HEK293T (cell line): ENCODE data around the gene MAGI2.

Experiments
- CTCF ChIA-PET: fragments of 350-600 bp; formaldehyde crosslinking; extraction: SDS; loops from one replicate; lab custom pipeline; 2021; ENCODE audit warnings: antibody characterized with exemption, inconsistent platforms; lab: Yijun Ruan, JAX
- POLR2A ChIA-PET: fragments of 350-600 bp; formaldehyde crosslinking; extraction: SDS; loops from one replicate; lab custom pipeline; 2020; ENCODE audit warnings: antibody characterized with exemption, inconsistent platforms; lab: Yijun Ruan, JAX
- DNase-seq: peaks from one replicate; pipeline ENCODE4 v3.0.0; 2012; ENCODE audit warnings: mixed read lengths; ENCODE audit errors: extremely low spot score
- ARNT ChIP-seq: fragments of 450-650 bp; IDR thresholded peaks from 2 replicates; pipeline ENCODE4 v1.6.1; 2017; ENCODE audit warnings: mild to moderate bottlenecking
- BHLHE40 ChIP-seq: fragments of 450-650 bp; IDR thresholded peaks from 2 replicates; pipeline ENCODE4 v1.6.1; 2016; ENCODE audit warnings: mild to moderate bottlenecking, moderate library complexity, borderline replicate concordance
- CTBP1 ChIP-seq: fragments of 450-650 bp; IDR thresholded peaks from 2 replicates; pipeline ENCODE4 v1.6.1; 2016; ENCODE audit warnings: borderline replicate concordance
- ELF4 ChIP-seq: fragments of 450-650 bp; IDR thresholded peaks from 2 replicates; pipeline ENCODE4 v1.6.1; 2017; ENCODE audit warnings: antibody characterized with exemption
- FOXA1 ChIP-seq: fragments of 450-650 bp; IDR thresholded peaks from 2 replicates; pipeline ENCODE4 v1.6.1; 2016; ENCODE audit warnings: mild to moderate bottlenecking
- FOXK2 ChIP-seq: fragments of 450-650 bp; IDR thresholded peaks from 2 replicates; pipeline ENCODE4 v1.6.1; 2016; ENCODE audit warnings: mild to moderate bottlenecking
- FOXM1 ChIP-seq: fragments of 450-650 bp; IDR thresholded peaks from 2 replicates; pipeline ENCODE4 v1.6.1; 2017; ENCODE audit warnings: mild to moderate bottlenecking, borderline replicate concordance
- HDGF ChIP-seq: fragments of 450-650 bp; IDR thresholded peaks from 2 replicates; pipeline ENCODE4 v1.6.1; 2017; ENCODE audit warnings: antibody characterized with exemption, borderline replicate concordance
- L3MBTL2 ChIP-seq: fragments of 450-650 bp; conservative IDR thresholded peaks from 2 replicates; pipeline ENCODE4 v1.6.1; 2016; ENCODE audit warnings: mild to moderate bottlenecking
- LEF1 ChIP-seq: fragments of 450-650 bp; IDR thresholded peaks from 2 replicates; pipeline ENCODE4 v1.6.1; 2017; ENCODE audit warnings: mild to moderate bottlenecking, borderline replicate concordance
- NFRKB ChIP-seq: fragments of 450-650 bp; IDR thresholded peaks from 2 replicates; pipeline ENCODE4 v1.6.1; 2016; ENCODE audit warnings: mild to moderate bottlenecking, moderate library complexity
- PKNOX1 ChIP-seq: fragments of 450-650 bp; IDR thresholded peaks from 2 replicates; pipeline ENCODE4 v1.6.1; 2016
- SP1 ChIP-seq: fragments of 450-650 bp; IDR thresholded peaks from 2 replicates; pipeline ENCODE4 v1.6.1; 2017
- SUZ12 ChIP-seq: fragments of 450-650 bp; IDR thresholded peaks from 2 replicates; pipeline ENCODE4 v1.6.1; 2016; ENCODE audit warnings: mild to moderate bottlenecking
- TARDBP ChIP-seq: fragments of 450-650 bp; IDR thresholded peaks from 2 replicates; pipeline ENCODE4 v1.6.1; 2016
- ZNF384 ChIP-seq: fragments of 450-650 bp; IDR thresholded peaks from 2 replicates; pipeline ENCODE4 v1.6.1; 2016

MAGI2 gene

DNA sequence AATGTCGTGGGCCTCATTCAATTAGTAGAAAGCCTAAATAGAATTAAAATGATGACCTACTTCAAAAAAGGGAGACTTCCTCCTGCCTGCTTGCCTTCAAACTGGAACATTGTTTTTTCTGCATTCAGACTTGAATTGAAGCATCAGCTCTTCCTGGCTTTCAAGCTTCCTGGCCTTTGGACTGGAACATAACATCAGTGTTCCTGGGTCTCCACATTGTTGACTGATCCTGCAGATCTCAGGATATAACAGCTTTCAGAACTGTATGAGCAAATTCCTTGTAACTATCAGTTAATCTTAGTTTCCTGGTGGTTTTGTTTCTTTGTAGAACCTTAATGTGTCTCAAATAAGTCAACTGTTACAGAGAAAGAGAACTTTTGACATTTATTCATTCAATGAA is 18.6 kb downstream of the MAGI2 start:
- no peak for DNase-seq
- ChIA-PET POLR2A (no interaction called here), CTCF (no interaction called here)
- TF ChIP-seq SUZ12 (no peak), ZNF384 (no peak), FOXA1 (no peak), PKNOX1 (no peak), SP1 (no peak), HDGF (no peak), NFRKB (no peak), FOXM1 (no peak), ARNT (no peak), TARDBP (no peak), FOXK2 (no peak), CTBP1 (no peak), L3MBTL2 (no peak), ELF4 (no peak)

- CTCF ChIA-PET = no interaction called here
- TF ChIP-seq HDGF (no peak), ELF4 (no peak), SUZ12 (no peak), TARDBP (no peak), NFRKB (no peak), CTBP1 (no peak), LEF1 (no peak), ZNF384 (no peak), PKNOX1 (no peak), SP1 (no peak), FOXK2 (no peak), L3MBTL2 (no peak), FOXM1 (no peak), BHLHE40 (no peak), FOXA1 (no peak), ARNT (no peak)
- POLR2A ChIA-PET = no interaction called here
- DNase-seq = no peak
Measured at GRCh38 chr7:79434098-79434497, 19.4 kb downstream of the MAGI2 start.

GRCh38 chr7:79430391-79430790 is 23.1 kb downstream of the MAGI2 start:
- ChIA-PET CTCF (no interaction called here), POLR2A (interaction anchor here (1.0 kb wide), 1 partner anchor 22 kb away, joined by 3 read pairs; no protein-coding TSS in a partner anchor)
- TF ChIP-seq PKNOX1 (no peak), HDGF (no peak), FOXA1 (no peak), ZNF384 (no peak), SP1 (no peak), L3MBTL2 (no peak), ELF4 (no peak), CTBP1 (no peak), FOXK2 (no peak), NFRKB (no peak), SUZ12 (no peak), FOXM1 (no peak), BHLHE40 (no peak), ARNT (no peak), TARDBP (no peak), LEF1 (no peak)
- DNase-seq = no peak

GRCh38 chr7:79425665-79426064 is 27.8 kb downstream of the MAGI2 start:
- CTCF ChIA-PET = no interaction called here
- no peak for DNase-seq
- no peak for TF ChIP-seq NFRKB
- no peak for TF ChIP-seq FOXA1
- TF ChIP-seq LEF1 = no peak
- POLR2A ChIA-PET = no interaction called here

- POLR2A ChIA-PET = interaction anchor here (0.7 kb wide), 1 partner anchor 30 kb away, joined by 4 read pairs; no protein-coding TSS in a partner anchor
- TF ChIP-seq CTBP1 (no peak), ARNT (no peak), TARDBP (no peak), ZNF384 (no peak), PKNOX1 (no peak), NFRKB (no peak), ELF4 (no peak), SP1 (no peak), HDGF (no peak), FOXK2 (no peak), FOXA1 (no peak), BHLHE40 (no peak), L3MBTL2 (no peak), FOXM1 (no peak), LEF1 (no peak), SUZ12 (no peak)
- CTCF ChIA-PET = no interaction called here
- no peak for DNase-seq
Measured at GRCh38 chr7:79421751-79422150, 31.7 kb downstream of the MAGI2 start.

GRCh38 chr7:79420464-79420863 is 33.0 kb downstream of the MAGI2 start:
- POLR2A ChIA-PET = interaction anchor here (1.1 kb wide), 1 partner anchor 31 kb away, joined by 4 read pairs; no protein-coding TSS in a partner anchor
- DNase-seq = peak; percentile 28

More at GRCh38 chr7:79420464-79420863, 33.0 kb downstream of the MAGI2 start:
- CTCF ChIA-PET = no interaction called here
- peak; percentile 92 for TF ChIP-seq PKNOX1
- no peak for TF ChIP-seq HDGF
